Osteocyte (in vitro differentiated cells): ENCODE data around the gene LAMTOR1. TPM values are rescaled to one million over a fixed set of nuclear protein-coding genes. Genes with fewer than 3 reads are reported as not detected.

Source experiments
- DNase-seq: peaks from one replicate; pipeline ENCODE4 v3.0.0; 2021; ENCODE audit warnings: mixed read lengths; ENCODE audit not compliant: unreplicated experiment; ENCODE audit errors: extremely low spot score
- H3K27ac Mint-ChIP-seq: one replicate; pipeline ENCODE4 v1.8.0; 2021; ENCODE audit warnings: mild to moderate bottlenecking, mixed read lengths; ENCODE audit not compliant: unreplicated experiment
- H3K27me3 Mint-ChIP-seq: one replicate; pipeline ENCODE4 v1.8.0; 2021; ENCODE audit warnings: mixed read lengths; ENCODE audit not compliant: unreplicated experiment
- H3K36me3 Mint-ChIP-seq: one replicate; pipeline ENCODE4 v1.8.0; 2021; ENCODE audit warnings: mixed read lengths; ENCODE audit not compliant: unreplicated experiment
- H3K4me1 Mint-ChIP-seq: one replicate; pipeline ENCODE4 v1.8.0; 2021; ENCODE audit warnings: mixed read lengths; ENCODE audit not compliant: unreplicated experiment
- H3K4me3 Mint-ChIP-seq: one replicate; pipeline ENCODE4 v1.8.0; 2021; ENCODE audit warnings: mild to moderate bottlenecking, moderate library complexity, mixed read lengths; ENCODE audit not compliant: unreplicated experiment
- H3K9me3 Mint-ChIP-seq: one replicate; pipeline ENCODE4 v1.8.0; 2021; ENCODE audit warnings: mixed read lengths; ENCODE audit not compliant: unreplicated experiment
- total RNA-seq: library from RNA; stranded (reverse); gene quantifications from 2 replicates; pipeline ENCODE4 v1.2.1, GENCODE V29; 2021
- TF ChIP-seq, protein P1 (sequence below): fragments of 200-600 bp; sonication (generic); IDR thresholded peaks from 2 replicates; pipeline ENCODE4 v1.5.0; 2021; ENCODE audit warnings: antibody characterized with exemption, mild to moderate bottlenecking, moderate library complexity

LAMTOR1 gene
- total RNA-seq, 1 donor from 2014 or later = 96.8 TPM

DNA sequence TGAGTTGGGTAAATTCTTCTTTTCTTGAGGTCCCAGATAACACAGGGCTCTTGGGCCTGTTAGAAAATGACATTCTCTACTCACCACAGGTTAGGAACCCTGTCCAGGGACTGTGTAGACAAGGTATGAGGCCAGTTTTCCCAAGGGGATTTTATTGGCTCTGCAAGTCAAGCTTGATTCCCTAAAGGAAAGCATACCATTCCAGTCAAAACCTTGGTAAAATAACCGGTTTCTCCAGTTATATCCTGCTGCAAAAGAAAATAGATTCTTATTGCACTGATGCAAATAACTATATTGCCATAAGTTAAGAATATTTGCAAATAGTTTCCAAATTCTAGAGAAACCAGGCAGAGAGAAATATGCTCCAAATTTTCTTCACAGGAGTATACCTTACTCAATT is 22.9 kb upstream of the LAMTOR1 start:
- Mint-ChIP-seq H3K27ac (no peak overlapping the region), H3K9me3 (peaks cover 9% of the 10 kb centered on the region), H3K36me3 (peaks cover 6% of the 10 kb centered on the region), H3K4me3 (no peak overlapping the region), H3K27me3 (peaks cover 60% of the 10 kb centered on the region), H3K4me1 (no peaks in the 10 kb centered on the region)
- TF ChIP-seq, protein P1, sequence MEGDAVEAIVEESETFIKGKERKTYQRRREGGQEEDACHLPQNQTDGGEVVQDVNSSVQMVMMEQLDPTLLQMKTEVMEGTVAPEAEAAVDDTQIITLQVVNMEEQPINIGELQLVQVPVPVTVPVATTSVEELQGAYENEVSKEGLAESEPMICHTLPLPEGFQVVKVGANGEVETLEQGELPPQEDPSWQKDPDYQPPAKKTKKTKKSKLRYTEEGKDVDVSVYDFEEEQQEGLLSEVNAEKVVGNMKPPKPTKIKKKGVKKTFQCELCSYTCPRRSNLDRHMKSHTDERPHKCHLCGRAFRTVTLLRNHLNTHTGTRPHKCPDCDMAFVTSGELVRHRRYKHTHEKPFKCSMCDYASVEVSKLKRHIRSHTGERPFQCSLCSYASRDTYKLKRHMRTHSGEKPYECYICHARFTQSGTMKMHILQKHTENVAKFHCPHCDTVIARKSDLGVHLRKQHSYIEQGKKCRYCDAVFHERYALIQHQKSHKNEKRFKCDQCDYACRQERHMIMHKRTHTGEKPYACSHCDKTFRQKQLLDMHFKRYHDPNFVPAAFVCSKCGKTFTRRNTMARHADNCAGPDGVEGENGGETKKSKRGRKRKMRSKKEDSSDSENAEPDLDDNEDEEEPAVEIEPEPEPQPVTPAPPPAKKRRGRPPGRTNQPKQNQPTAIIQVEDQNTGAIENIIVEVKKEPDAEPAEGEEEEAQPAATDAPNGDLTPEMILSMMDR = no peak
- no peak for DNase-seq

DNA sequence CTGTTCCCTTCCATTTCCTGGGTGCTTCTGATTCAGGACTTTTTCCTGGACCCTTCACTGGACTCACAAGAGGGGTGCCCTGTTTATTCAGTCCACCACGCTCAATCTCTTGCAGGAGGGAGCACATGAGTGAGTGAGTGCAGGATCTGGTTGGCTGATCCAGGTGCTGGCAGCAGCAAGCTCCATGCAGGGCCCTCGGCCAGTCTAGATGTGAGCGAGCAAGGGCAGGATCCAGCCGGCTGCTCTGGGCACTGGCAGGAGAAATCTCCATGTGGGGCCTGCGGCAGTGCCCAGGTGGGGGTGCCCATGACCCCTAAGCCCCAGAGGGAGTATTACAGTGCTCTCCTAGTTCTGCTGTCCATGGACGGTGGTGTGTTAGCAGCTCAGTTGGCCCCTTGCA is 20.9 kb upstream of the LAMTOR1 start:
- H3K9me3 Mint-ChIP-seq = peaks cover 9% of the 10 kb centered on the region
- no peak overlapping the region for H3K4me3 Mint-ChIP-seq
- H3K27ac Mint-ChIP-seq = no peak overlapping the region
- H3K36me3 Mint-ChIP-seq = peaks cover 6% of the 10 kb centered on the region
- DNase-seq = no peak
- TF ChIP-seq, protein P1 = no peak
- H3K27me3 Mint-ChIP-seq = peaks cover 52% of the 10 kb centered on the region
- no peaks in the 10 kb centered on the region for H3K4me1 Mint-ChIP-seq

DNA sequence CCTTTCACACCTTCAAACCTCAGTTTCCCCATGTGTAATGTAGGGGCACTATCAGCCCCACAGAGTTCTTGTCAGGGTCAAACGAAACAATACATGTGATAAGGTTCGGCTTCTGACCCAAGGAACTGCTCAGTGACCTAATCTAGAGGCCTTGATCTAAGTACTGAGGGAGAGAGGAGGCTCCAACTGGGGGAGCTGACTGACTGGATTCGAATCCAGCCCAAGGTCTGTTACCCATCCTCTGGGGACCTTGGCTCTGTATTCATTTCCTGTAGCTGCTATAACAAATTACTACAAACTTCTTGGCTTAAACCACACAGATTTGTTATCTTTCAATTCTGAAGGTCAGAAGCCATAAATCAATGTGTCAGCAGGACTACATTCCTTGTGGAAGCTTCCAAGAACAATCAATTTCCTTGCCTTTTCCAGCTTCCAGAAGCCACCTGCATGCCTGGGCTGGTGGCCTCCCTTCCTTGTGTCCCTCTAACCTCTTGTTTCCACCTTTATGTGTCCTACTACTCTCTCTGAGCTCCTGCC is 20.1 kb upstream of the LAMTOR1 start:
- no peak for DNase-seq
- H3K9me3 Mint-ChIP-seq = peaks cover 5% of the 10 kb centered on the region
- peaks cover 3% of the 10 kb centered on the region for H3K36me3 Mint-ChIP-seq
- TF ChIP-seq, protein P1 = no peak
- H3K27me3 Mint-ChIP-seq = peaks cover 43% of the 10 kb centered on the region
- no peaks in the 10 kb centered on the region for H3K4me1 Mint-ChIP-seq
- no peak overlapping the region for H3K4me3 Mint-ChIP-seq
- no peak overlapping the region for H3K27ac Mint-ChIP-seq

DNA sequence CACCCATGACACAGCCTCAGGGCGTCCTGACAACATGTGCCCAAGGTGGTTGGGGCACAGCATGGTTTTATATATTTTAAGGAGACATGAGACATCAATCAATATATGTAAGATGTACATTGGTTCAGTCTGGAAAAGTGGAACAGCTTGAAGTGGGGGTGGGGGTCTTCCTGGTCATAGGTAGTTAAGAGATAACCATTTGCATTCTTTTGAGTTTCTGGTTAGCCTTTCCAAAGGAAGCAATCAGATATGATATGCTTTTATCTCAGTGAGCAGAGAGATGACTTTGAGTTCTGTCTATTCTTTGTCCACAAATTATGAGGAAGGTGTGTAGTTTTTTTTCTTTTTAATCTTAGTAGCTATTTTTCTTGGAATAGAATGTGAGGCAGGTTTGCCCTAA is 19.5 kb upstream of the LAMTOR1 start:
- Mint-ChIP-seq H3K4me3 (no peak overlapping the region), H3K9me3 (peaks cover under 1% of the 10 kb centered on the region), H3K4me1 (no peaks in the 10 kb centered on the region), H3K27ac (no peak overlapping the region), H3K27me3 (peaks cover 39% of the 10 kb centered on the region), H3K36me3 (peaks cover under 1% of the 10 kb centered on the region)
- no peak for DNase-seq
- TF ChIP-seq, protein P1 = no peak

DNA sequence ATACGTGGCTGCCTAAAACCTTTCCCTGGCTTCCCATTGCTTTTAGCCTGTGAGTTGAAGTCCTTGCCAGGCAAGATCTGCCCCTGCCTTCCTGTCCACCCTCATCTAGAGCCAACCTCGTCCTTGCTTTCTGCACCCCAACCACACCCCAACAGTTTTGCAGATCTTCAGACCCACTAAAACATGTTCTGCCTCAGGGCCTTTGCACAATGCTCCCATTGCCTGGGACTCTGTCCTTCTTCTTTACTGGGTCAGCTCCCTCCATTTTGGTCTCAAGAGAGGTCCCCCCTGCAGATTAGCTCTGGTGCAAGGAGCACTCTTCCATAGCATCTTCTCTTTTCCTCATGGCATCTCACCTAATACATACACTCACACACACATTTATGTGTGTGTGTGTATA is 17.8 kb upstream of the LAMTOR1 start:
- Mint-ChIP-seq H3K4me1 (no peaks in the 10 kb centered on the region), H3K4me3 (no peak overlapping the region), H3K36me3 (no peaks in the 10 kb centered on the region), H3K9me3 (no peaks in the 10 kb centered on the region), H3K27me3 (peaks cover 31% of the 10 kb centered on the region), H3K27ac (no peak overlapping the region)
- TF ChIP-seq, protein P1 = no peak
- DNase-seq = no peak
